Naive thymus-derived CD4-positive, alpha-beta T cell (primary cell): Measurements from ENCODE around the gene RASA2. TPM values are rescaled to one million over a fixed set of nuclear protein-coding genes. Genes with fewer than 3 reads are reported as not detected.

ENCODE experiments used
- ATAC-seq: fragments of 150-1000 bp; cut with Tn5 transposase; 2 replicates; pipeline ENCODE4 v1.10.0; 2021; ENCODE audit warnings: mild to moderate bottlenecking, moderate library complexity
- CTCF ChIA-PET: fragments of 350-600 bp; sonication (Branson Sonifier 250); formaldehyde crosslinking; loops from one replicate; lab custom pipeline; 2021; ENCODE audit warnings: antibody characterized with exemption; lab: Charles Lee
- POLR2A ChIA-PET: fragments of 350-600 bp; sonication (Branson Sonifier 250); formaldehyde crosslinking; loops from one replicate; lab custom pipeline; 2021; ENCODE audit warnings: antibody characterized with exemption, inconsistent platforms; lab: Charles Lee
- DNase-seq, 9 donors: peaks; one replicate each; pipeline versions ENCODE4 v3.0.0 to v3.0.0-alpha.2; 2020 to 2022; ENCODE audit warnings: mixed read lengths in 1 of 9
- H3K27ac ChIP-seq: one replicate; pipeline ENCODE4 v1.7.0; 2013; ENCODE audit warnings: mild to moderate bottlenecking, low read depth, low read length, moderate library complexity
- H3K27me3 ChIP-seq, 2 donors: one replicate each; pipeline ENCODE4 v1.7.0; 2013; ENCODE audit warnings: low read length in 2 of 2, mild to moderate bottlenecking in 2 of 2, moderate library complexity in 2 of 2; ENCODE audit not compliant: control insufficient read depth in 2 of 2, insufficient read depth in 2 of 2
- H3K36me3 ChIP-seq, 3 experiments: 1 replicate in 2 of 3; 2 replicates in 1 of 3; pipeline ENCODE4 v1.7.0; 2013; ENCODE audit warnings: low read length in 3 of 3, mild to moderate bottlenecking in 3 of 3, moderate library complexity in 1 of 3; ENCODE audit not compliant: insufficient read depth in 3 of 3, control insufficient read depth in 2 of 3
- H3K4me1 ChIP-seq, 2 donors: one replicate each; pipeline ENCODE4 v1.7.0; 2013; ENCODE audit warnings: low read length in 2 of 2, mild to moderate bottlenecking in 2 of 2, moderate library complexity in 1 of 2; ENCODE audit not compliant: control insufficient read depth in 2 of 2, insufficient read depth in 2 of 2
- H3K4me3 ChIP-seq: 2 replicates; pipeline ENCODE4 v1.7.0; 2013; ENCODE audit warnings: mild to moderate bottlenecking, low read length
- H3K9me3 ChIP-seq, 3 experiments: 1 replicate in 2 of 3; 2 replicates in 1 of 3; pipeline ENCODE4 v1.7.0; 2013; ENCODE audit warnings: low read length in 3 of 3; ENCODE audit not compliant: control insufficient read depth in 2 of 3
- H3K27ac Mint-ChIP-seq, 9 donors: one replicate each; pipeline ENCODE4 v1.8.0; 2020 to 2022; ENCODE audit warnings: mixed read lengths in 9 of 9, mild to moderate bottlenecking in 8 of 9, moderate library complexity in 5 of 9, inconsistent platforms in 2 of 9
- H3K27me3 Mint-ChIP-seq, 5 donors: one replicate each; pipeline ENCODE4 v1.8.0; 2021 to 2022; ENCODE audit warnings: mixed read lengths in 5 of 5, mild to moderate bottlenecking in 1 of 5
- H3K36me3 Mint-ChIP-seq, 5 donors: one replicate each; pipeline ENCODE4 v1.8.0; 2020 to 2022; ENCODE audit warnings: mixed read lengths in 5 of 5, mild to moderate bottlenecking in 3 of 5, inconsistent platforms in 1 of 5
- H3K4me1 Mint-ChIP-seq, 7 donors: one replicate each; pipeline ENCODE4 v1.8.0; 2020 to 2022; ENCODE audit warnings: mixed read lengths in 7 of 7, mild to moderate bottlenecking in 3 of 7, inconsistent platforms in 1 of 7
- H3K4me3 Mint-ChIP-seq, 10 donors: one replicate each; pipeline ENCODE4 v1.8.0; 2020 to 2022; ENCODE audit warnings: mild to moderate bottlenecking in 10 of 10, mixed read lengths in 10 of 10, moderate library complexity in 6 of 10, inconsistent platforms in 2 of 10
- H3K9me3 Mint-ChIP-seq, 11 donors: one replicate each; pipeline ENCODE4 v1.8.0; 2020 to 2022; ENCODE audit warnings: mixed read lengths in 11 of 11, mild to moderate bottlenecking in 4 of 11, inconsistent platforms in 1 of 11, moderate library complexity in 1 of 11
- intact Hi-C, 2 donors: fragments of 100-400 bp; cut with micrococcal nuclease; formaldehyde crosslinking; loops; one replicate each; pipeline ENCODE4 v1.15.1; 2023
- polyA plus RNA-seq, 2 donors: library from polyadenylated mRNA; unstranded; fragments of 300-500 nt; fragmentation: Illumina TruSeq; gene quantifications; one replicate each; pipeline ENCODE4 v1.2.3, GENCODE V29; 2021
- total RNA-seq, 6 experiments: library from RNA in 5 of 6; stranded (reverse) in 5 of 6; gene quantifications; 1 replicate in 5 of 6; 2 replicates in 1 of 6; pipeline ENCODE4 v1.2.3 and lab custom pipeline; 2021 to 2026

RASA2 gene
- total and polyA plus RNA-seq, 7 experiments from 2014 or later: 51.0 to 120 (median 77.3) TPM

GRCh38 chr3:141499284-141499683, 12.5 kb downstream of the RASA2 start:
- DNase-seq: peak in 1 of 9 donors; percentile 24
- peak overlapping the region in 5 of 9 donors; percentile 93 to 99 (median 96) for H3K27ac Mint-ChIP-seq
- peaks cover 69 to 71% of the 10 kb centered on the region in 2 donors for H3K4me1 ChIP-seq
- CTCF ChIA-PET: interaction anchor here (0.8 to 1.7 kb wide), 10 partner anchors 8 to 59 kb away, joined by 3 to 6 read pairs (median 4); partner anchors contain the start of gene RASA2
- H3K9me3 ChIP-seq: no peaks in the 10 kb centered on the region
- no peaks in the 10 kb centered on the region for H3K36me3 ChIP-seq
- H3K27ac ChIP-seq: peak overlapping the region; percentile 73
- intact Hi-C loops: loop anchor here (1.0 to 10.0 kb wide), 13 partner anchors 14 to 948 kb away; partner anchors contain the start of genes ATP1B3 (in 1 of the 2) and XRN1 (in 1 of the 2)
- peaks cover 0 to 42% (median 18%) of the 10 kb centered on the region in 5 donors for H3K36me3 Mint-ChIP-seq
- H3K4me3 Mint-ChIP-seq: peak overlapping the region in 9 of 10 donors; percentile 68 to 89 (median 82)
- H3K4me3 ChIP-seq: peak overlapping the region; percentile 52
- peaks cover 0 to 18% (median 0%) of the 10 kb centered on the region in 11 donors for H3K9me3 Mint-ChIP-seq
- POLR2A ChIA-PET: interaction anchor here (0.8 to 4.6 kb wide), 17 partner anchors 9 to 60 kb away, joined by 3 to 91 read pairs (median 3); partner anchors contain the start of gene RASA2
- H3K4me1 Mint-ChIP-seq: peaks cover 26 to 70% (median 44%) of the 10 kb centered on the region in 7 donors
- no peaks in the 10 kb centered on the region for H3K27me3 ChIP-seq
- no peaks in the 10 kb centered on the region for H3K27me3 Mint-ChIP-seq
- peak; percentile 17 for ATAC-seq

- DNase-seq (peak in 3 of 9 donors; percentile 20 to 33 (median 28)), ATAC-seq (no peak)
- ChIA-PET POLR2A (interaction anchor here (0.7 to 4.6 kb wide), 8 partner anchors 9 to 27 kb away, joined by 3 to 91 read pairs (median 4); partner anchors contain the start of gene RASA2), CTCF (interaction anchor here (1.0 to 1.6 kb wide), 5 partner anchors 9 to 62 kb away, joined by 3 to 5 read pairs (median 4); partner anchors contain the start of gene RASA2)
- Mint-ChIP-seq H3K4me1 (peaks cover 19 to 64% (median 37%) of the 10 kb centered on the region in 7 donors), H3K4me3 (peak overlapping the region in 9 of 10 donors; percentile 68 to 89 (median 82)), H3K9me3 (peaks cover 0 to 18% (median 0%) of the 10 kb centered on the region in 11 donors), H3K27me3 (no peaks in the 10 kb centered on the region), H3K36me3 (peaks cover 0 to 38% (median 14%) of the 10 kb centered on the region in 5 donors), H3K27ac (peak overlapping the region in 5 of 9 donors; percentile 93 to 99 (median 96))
- H3K4me3 ChIP-seq: peak overlapping the region; percentile 52
- intact Hi-C loops: loop anchor here (1.0 to 10.0 kb wide), 14 partner anchors 9 to 947 kb away; partner anchors contain the start of genes ATP1B3 (in 1 of the 2) and XRN1 (in 1 of the 2)
- H3K36me3 ChIP-seq: no peaks in the 10 kb centered on the region
- H3K4me1 ChIP-seq: peaks cover 73% of the 10 kb centered on the region in 2 donors
- H3K27me3 ChIP-seq: no peaks in the 10 kb centered on the region
- H3K9me3 ChIP-seq: no peaks in the 10 kb centered on the region
- peak overlapping the region; percentile 73 for H3K27ac ChIP-seq
Measured at GRCh38 chr3:141499965-141500364, 13.1 kb downstream of the RASA2 start.

GRCh38 chr3:141500397-141500796, 13.6 kb downstream of the RASA2 start:
- Histone ChIP-seq H3K4me3 (no peak overlapping the region), H3K36me3 (no peaks in the 10 kb centered on the region), H3K4me1 (peaks cover 70 to 73% of the 10 kb centered on the region in 2 donors), H3K9me3 (no peaks in the 10 kb centered on the region), H3K27ac (peak overlapping the region; percentile 73), H3K27me3 (no peaks in the 10 kb centered on the region)
- DNase-seq (no peak), ATAC-seq (no peak)
- peaks cover 0 to 18% (median 0%) of the 10 kb centered on the region in 11 donors for H3K9me3 Mint-ChIP-seq
- H3K27me3 Mint-ChIP-seq: no peaks in the 10 kb centered on the region
- peak overlapping the region in 8 of 10 donors; percentile 20 to 88 (median 81) for H3K4me3 Mint-ChIP-seq
- intact Hi-C loops: loop anchor here in 1 of 2 donors (1.0 kb wide), 1 partner anchor 9 kb away; no protein-coding TSS in a partner anchor
- peak overlapping the region in 4 of 9 donors; percentile 93 to 99 (median 96) for H3K27ac Mint-ChIP-seq
- H3K36me3 Mint-ChIP-seq: peaks cover 0 to 34% (median 11%) of the 10 kb centered on the region in 5 donors
- H3K4me1 Mint-ChIP-seq: peaks cover 15 to 59% (median 33%) of the 10 kb centered on the region in 7 donors
- CTCF ChIA-PET: interaction anchor here (1.0 to 1.6 kb wide), 5 partner anchors 9 to 196 kb away, joined by 3 to 5 read pairs (median 4); partner anchors contain the start of gene RASA2
- POLR2A ChIA-PET: interaction anchor here (0.7 to 4.6 kb wide), 7 partner anchors 12 to 57 kb away, joined by 3 to 91 read pairs (median 5); partner anchors contain the start of gene RASA2

- Mint-ChIP-seq H3K4me3 (no peak overlapping the region), H3K27ac (no peak overlapping the region), H3K36me3 (peaks cover under 1 to 24% (median 10%) of the 10 kb centered on the region in 5 donors), H3K9me3 (peaks cover 0 to 2% (median 0%) of the 10 kb centered on the region in 11 donors), H3K27me3 (no peaks in the 10 kb centered on the region), H3K4me1 (peaks cover 30 to 47% (median 33%) of the 10 kb centered on the region in 7 donors)
- H3K4me1 ChIP-seq: peaks cover 67 to 94% of the 10 kb centered on the region in 2 donors
- H3K27ac ChIP-seq: peak overlapping the region; percentile 73
- intact Hi-C loops: loop anchor here in 1 of 2 donors (1.0 kb wide), 1 partner anchor 8 kb away; no protein-coding TSS in a partner anchor
- DNase-seq (no peak), ATAC-seq (no peak)
- ChIA-PET POLR2A (interaction anchor here (1.0 kb wide), 1 partner anchor 20 kb away, joined by 3 read pairs; no protein-coding TSS in a partner anchor), CTCF (interaction anchor here (1.1 kb wide), 1 partner anchor 14 kb away, joined by 3 read pairs; no protein-coding TSS in a partner anchor)
- H3K4me3 ChIP-seq: no peak overlapping the region
- no peaks in the 10 kb centered on the region for H3K9me3 ChIP-seq
- no peaks in the 10 kb centered on the region for H3K36me3 ChIP-seq
- H3K27me3 ChIP-seq: no peaks in the 10 kb centered on the region
Measured at GRCh38 chr3:141505166-141505565, 18.3 kb downstream of the RASA2 start.

- ChIA-PET POLR2A (no interaction called here), CTCF (interaction anchor here (0.6 to 1.1 kb wide), 2 partner anchors 15 to 53 kb away, joined by 3 to 6 read pairs; no protein-coding TSS in a partner anchor)
- H3K27ac ChIP-seq: peak overlapping the region; percentile 1
- Mint-ChIP-seq H3K27me3 (no peaks in the 10 kb centered on the region), H3K36me3 (peaks cover 9 to 33% (median 19%) of the 10 kb centered on the region in 5 donors), H3K4me1 (peaks cover 34 to 47% (median 42%) of the 10 kb centered on the region in 7 donors), H3K4me3 (peak overlapping the region in 1 of 10 donors; percentile 9), H3K9me3 (peaks cover 0 to 10% (median 0%) of the 10 kb centered on the region in 11 donors), H3K27ac (peak overlapping the region in 1 of 9 donors; percentile 51)
- no peak overlapping the region for H3K4me3 ChIP-seq
- intact Hi-C loops: loop anchor here in 1 of 2 donors (2.0 kb wide), 1 partner anchor 21 kb away; no protein-coding TSS in a partner anchor
- no peaks in the 10 kb centered on the region for H3K36me3 ChIP-seq
- ATAC-seq (no peak), DNase-seq (no peak)
- H3K9me3 ChIP-seq: no peaks in the 10 kb centered on the region
- peaks cover 64 to 95% of the 10 kb centered on the region in 2 donors for H3K4me1 ChIP-seq
- H3K27me3 ChIP-seq: no peaks in the 10 kb centered on the region
Measured at GRCh38 chr3:141506071-141506470, 19.2 kb downstream of the RASA2 start.
